Activated naive CD4-positive, alpha-beta T cell treated with anti-CD3 and anti-CD28 coated beads for 36 hours (primary cell): ENCODE data around the gene TEX36. TPM values are rescaled to one million over a fixed set of nuclear protein-coding genes. Genes with fewer than 3 reads are reported as not detected.
"Not testable (repeated sequence)": the region's sequence is repeated elsewhere in the genome, so short reads cannot be mapped to it uniquely, and the experiment has no call there.

ENCODE experiments used
- CTCF ChIA-PET: fragments of 350-600 bp; sonication (Branson Sonifier 250); formaldehyde crosslinking; loops from one replicate; lab custom pipeline; 2021; ENCODE audit warnings: antibody characterized with exemption; lab: Charles Lee
- DNase-seq: peaks from one replicate; pipeline ENCODE4 v3.0.0-alpha.2; 2020
- H3K27ac Mint-ChIP-seq: one replicate; pipeline ENCODE4 v1.8.0; 2021; ENCODE audit warnings: mild to moderate bottlenecking, mixed read lengths
- H3K27me3 Mint-ChIP-seq: one replicate; pipeline ENCODE4 v1.8.0; 2021; ENCODE audit warnings: low read depth, mixed read lengths
- H3K36me3 Mint-ChIP-seq: one replicate; pipeline ENCODE4 v1.8.0; 2021; ENCODE audit warnings: low read depth, mixed read lengths
- H3K4me1 Mint-ChIP-seq: one replicate; pipeline ENCODE4 v1.8.0; 2021; ENCODE audit warnings: low read depth, mixed read lengths
- H3K4me3 Mint-ChIP-seq: one replicate; pipeline ENCODE4 v1.8.0; 2021; ENCODE audit warnings: mild to moderate bottlenecking, moderate library complexity, mixed read lengths
- H3K9me3 Mint-ChIP-seq: one replicate; pipeline ENCODE4 v1.8.0; 2021; ENCODE audit warnings: mixed read lengths
- intact Hi-C: fragments of 100-400 bp; cut with micrococcal nuclease; formaldehyde crosslinking; loops from one replicate; pipeline ENCODE4 v1.15.1; 2023
- total RNA-seq, 2 experiments: library from RNA; stranded (reverse); gene quantifications; one replicate each; pipeline ENCODE4 v1.2.3, GENCODE V29; 2021

TEX36 gene
- total RNA-seq, 2 experiments from 2014 or later: not detected

GRCh38 chr10:125624800-125625199 lies 58.2 kb downstream of the TEX36 start:
- CTCF ChIA-PET: no interaction called here
- no peak for DNase-seq
- H3K36me3 Mint-ChIP-seq: no peaks in the 10 kb centered on the region
- peaks cover 13% of the 10 kb centered on the region for H3K27me3 Mint-ChIP-seq
- intact Hi-C loops: no loop called here
- H3K9me3 Mint-ChIP-seq: no peaks in the 10 kb centered on the region
- H3K4me1 Mint-ChIP-seq: no peaks in the 10 kb centered on the region
- H3K4me3 Mint-ChIP-seq: no peak overlapping the region
- no peak overlapping the region for H3K27ac Mint-ChIP-seq

GRCh38 chr10:125621052-125621451 lies 61.9 kb downstream of the TEX36 start:
- Mint-ChIP-seq H3K4me3 (no peak overlapping the region), H3K4me1 (no peaks in the 10 kb centered on the region), H3K36me3 (no peaks in the 10 kb centered on the region), H3K27me3 (peaks cover 6% of the 10 kb centered on the region), H3K27ac (no peak overlapping the region), H3K9me3 (peaks cover 2% of the 10 kb centered on the region)
- no peak for DNase-seq
- intact Hi-C loops: no loop called here
- CTCF ChIA-PET: no interaction called here

GRCh38 chr10:125620401-125620800 lies 62.6 kb downstream of the TEX36 start:
- CTCF ChIA-PET: no interaction called here
- H3K4me1 Mint-ChIP-seq: no peaks in the 10 kb centered on the region
- H3K27ac Mint-ChIP-seq: no peak overlapping the region
- intact Hi-C loops: no loop called here
- DNase-seq: no peak
- H3K27me3 Mint-ChIP-seq: peaks cover 6% of the 10 kb centered on the region
- H3K4me3 Mint-ChIP-seq: no peak overlapping the region
- H3K9me3 Mint-ChIP-seq: peaks cover 2% of the 10 kb centered on the region
- no peaks in the 10 kb centered on the region for H3K36me3 Mint-ChIP-seq

- H3K4me3 Mint-ChIP-seq, H3K27ac Mint-ChIP-seq, DNase-seq, H3K9me3 Mint-ChIP-seq, CTCF ChIA-PET, intact Hi-C loops, H3K36me3 Mint-ChIP-seq, H3K27me3 Mint-ChIP-seq, H3K4me1 Mint-ChIP-seq: not testable (repeated sequence)
Measured at GRCh38 chr10:125613062-125613461, 69.9 kb downstream of the TEX36 start.

GRCh38 chr10:125611756-125612155 lies 71.2 kb downstream of the TEX36 start:
- CTCF ChIA-PET: no interaction called here
- intact Hi-C loops: no loop called here
- no peaks in the 10 kb centered on the region for H3K4me1 Mint-ChIP-seq
- H3K27ac Mint-ChIP-seq: no peak overlapping the region
- H3K9me3 Mint-ChIP-seq: no peaks in the 10 kb centered on the region
- H3K4me3 Mint-ChIP-seq: no peak overlapping the region
- DNase-seq: no peak
- no peaks in the 10 kb centered on the region for H3K36me3 Mint-ChIP-seq
- H3K27me3 Mint-ChIP-seq: no peaks in the 10 kb centered on the region

- no peaks in the 10 kb centered on the region for H3K36me3 Mint-ChIP-seq
- H3K4me3 Mint-ChIP-seq: no peak overlapping the region
- no peaks in the 10 kb centered on the region for H3K9me3 Mint-ChIP-seq
- intact Hi-C loops: no loop called here
- H3K27me3 Mint-ChIP-seq: peaks cover under 1% of the 10 kb centered on the region
- no peak for DNase-seq
- CTCF ChIA-PET: no interaction called here
- H3K4me1 Mint-ChIP-seq: no peaks in the 10 kb centered on the region
- H3K27ac Mint-ChIP-seq: no peak overlapping the region
Measured at GRCh38 chr10:125611216-125611615, 71.7 kb downstream of the TEX36 start.

- no peak overlapping the region for H3K4me3 Mint-ChIP-seq
- no peaks in the 10 kb centered on the region for H3K4me1 Mint-ChIP-seq
- H3K36me3 Mint-ChIP-seq: no peaks in the 10 kb centered on the region
- CTCF ChIA-PET: no interaction called here
- no peak overlapping the region for H3K27ac Mint-ChIP-seq
- intact Hi-C loops: no loop called here
- no peak for DNase-seq
- H3K27me3 Mint-ChIP-seq: peaks cover 3% of the 10 kb centered on the region
- no peaks in the 10 kb centered on the region for H3K9me3 Mint-ChIP-seq
Measured at GRCh38 chr10:125609859-125610258, 73.1 kb downstream of the TEX36 start.

GRCh38 chr10:125608474-125608873 lies 74.5 kb downstream of the TEX36 start:
- intact Hi-C loops: no loop called here
- Mint-ChIP-seq H3K27me3 (peaks cover 3% of the 10 kb centered on the region), H3K4me3 (no peak overlapping the region), H3K9me3 (no peaks in the 10 kb centered on the region), H3K4me1 (no peaks in the 10 kb centered on the region), H3K27ac (no peak overlapping the region), H3K36me3 (no peaks in the 10 kb centered on the region)
- no peak for DNase-seq
- CTCF ChIA-PET: no interaction called here

- no peaks in the 10 kb centered on the region for H3K36me3 Mint-ChIP-seq
- CTCF ChIA-PET: no interaction called here
Measured at GRCh38 chr10:125607689-125608290, 75.2 kb downstream of the TEX36 start.

GRCh38 chr10:125606414-125607010 lies 76.5 kb downstream of the TEX36 start:
- no peak overlapping the region for H3K27ac Mint-ChIP-seq
- no peak overlapping the region for H3K4me3 Mint-ChIP-seq
- CTCF ChIA-PET: interaction anchor here (0.5 kb wide), 1 partner anchor 113 kb away, joined by 3 read pairs; the partner anchor contains the start of gene EDRF1
- H3K4me1 Mint-ChIP-seq: no peaks in the 10 kb centered on the region
- H3K36me3 Mint-ChIP-seq: no peaks in the 10 kb centered on the region
- no peak for DNase-seq
- peaks cover 3% of the 10 kb centered on the region for H3K27me3 Mint-ChIP-seq
- H3K9me3 Mint-ChIP-seq: no peaks in the 10 kb centered on the region
- intact Hi-C loops: no loop called here

More at GRCh38 chr10:125607689-125608290, 75.2 kb downstream of the TEX36 start:
- H3K27me3 Mint-ChIP-seq: peaks cover 3% of the 10 kb centered on the region
- intact Hi-C loops: no loop called here
- H3K9me3 Mint-ChIP-seq: no peaks in the 10 kb centered on the region
- no peak overlapping the region for H3K4me3 Mint-ChIP-seq
- H3K4me1 Mint-ChIP-seq: no peaks in the 10 kb centered on the region
- no peak for DNase-seq
- H3K27ac Mint-ChIP-seq: no peak overlapping the region

Other genes with a start within 250 kb of the TEX36 start
- 10 to 100 TPM; 24.0 to 25.0 TPM for gene EDRF1, start 36.5 kb upstream of the TEX36 start, total RNA-seq
- gene MMP21, start 92.7 kb upstream of the TEX36 start, total RNA-seq: not detected
- gene UROS, start 140.1 kb upstream of the TEX36 start, total RNA-seq: 10 to 100 TPM; 30.8 to 32.9 TPM
- gene BCCIP, start 140.4 kb upstream of the TEX36 start, total RNA-seq: 100 to 1,000 TPM; 103 to 107 TPM
- gene DHX32, start 198.1 kb upstream of the TEX36 start, total RNA-seq: 10 to 100 TPM; 13.4 to 15.7 TPM
- under 1 TPM; 0.38 to 0.52 TPM for gene FANK1, start 213.4 kb upstream of the TEX36 start, total RNA-seq